Endothelial cell of umbilical vein (primary cell): ENCODE results near the gene THAP10. TPM values are rescaled to one million over a fixed set of nuclear protein-coding genes. Genes with fewer than 3 reads are reported as not detected.

ENCODE experiments used
- BruUV-seq: library from RNA; stranded (reverse); fragments of 400-500 nt; replicated peaks from 2 replicates; lab custom pipeline; 2021; lab: Mats Ljungman, UMichigan
- CTCF ChIA-PET: fragments of 300-600, 350-600 bp; sonication (Branson Sonifier 250); formaldehyde crosslinking; loops from one replicate; lab custom pipeline; 2021; ENCODE audit warnings: antibody characterized with exemption, inconsistent platforms; lab: Charles Lee
- POLR2A ChIA-PET: fragments of 300-600, 350-600 bp; sonication (Branson Sonifier 250); formaldehyde crosslinking; loops from one replicate; lab custom pipeline; 2021; ENCODE audit warnings: antibody characterized with exemption, inconsistent platforms; lab: Charles Lee
- DNase-seq: peaks from one replicate; pipeline ENCODE4 v3.0.0-alpha.2; 2011; ENCODE audit warnings: low read depth, low spot score
- FAIRE-seq: peaks from 2 replicates; lab custom pipeline; 2011; peaks lifted over from hg19 to GRCh38; lab: Jason Lieb, UNC
- H2AFZ ChIP-seq: 2 replicates; pipeline ENCODE4 v1.6.0; 2012; ENCODE audit warnings: low read depth, low read length, control low read depth, inconsistent platforms
- H3K27ac ChIP-seq: 2 replicates; pipeline ENCODE4 v1.5.1; 2011; ENCODE audit warnings: low read depth, mild to moderate bottlenecking, control low read depth, low read length, moderate library complexity; ENCODE audit not compliant: insufficient read depth
- H3K27me3 ChIP-seq, 2 experiments: 2 replicates each; pipeline versions ENCODE4 v1.6.0 to v1.6.1; 2011; ENCODE audit warnings: low read length in 2 of 2, mixed read lengths in 1 of 2; ENCODE audit not compliant: control insufficient read depth in 2 of 2, insufficient read depth in 2 of 2
- H3K36me3 ChIP-seq, 2 experiments: 2 replicates in 1 of 2; 3 replicates in 1 of 2; pipeline ENCODE4 v1.5.1; 2011; ENCODE audit warnings: low read length in 2 of 2, mild to moderate bottlenecking in 1 of 2, moderate library complexity in 1 of 2; ENCODE audit not compliant: control insufficient read depth in 2 of 2, insufficient read depth in 2 of 2; ENCODE audit errors: extremely low read depth in 1 of 2
- H3K4me1 ChIP-seq: 3 replicates; pipeline ENCODE4 v1.5.1; 2011; ENCODE audit warnings: mild to moderate bottlenecking, low read length; ENCODE audit not compliant: control insufficient read depth, insufficient read depth; ENCODE audit errors: extremely low read depth
- H3K4me2 ChIP-seq: 2 replicates; pipeline ENCODE4 v1.6.1; 2011; ENCODE audit warnings: low read length, control low read depth, mixed read lengths; ENCODE audit not compliant: insufficient read depth
- H3K4me3 ChIP-seq, 3 experiments: fragments of 200-600 bp in 1 of 3; sonication (generic), shearing (Covaris generic) in 1 of 3; replicated peaks in 1 of 3; 2 replicates each; pipeline ENCODE4 v1.5.1; 2011 to 2016; ENCODE audit warnings: control low read depth in 3 of 3, low read length in 3 of 3, mild to moderate bottlenecking in 2 of 3, inconsistent platforms in 1 of 3, low read depth in 1 of 3, moderate library complexity in 1 of 3; ENCODE audit not compliant: insufficient read depth in 1 of 3
- H3K79me2 ChIP-seq: 2 replicates; pipeline ENCODE4 v1.6.0; 2012; ENCODE audit warnings: low read length, inconsistent platforms; ENCODE audit not compliant: control insufficient read depth, insufficient read depth
- H3K9ac ChIP-seq: replicated peaks from 2 replicates; pipeline ENCODE3; 2011; ENCODE audit warnings: low read length, control low read depth; ENCODE audit not compliant: insufficient read depth; ENCODE audit errors: extremely low read depth
- H3K9me1 ChIP-seq: replicated peaks from 3 replicates; pipeline ENCODE4 v1.6.0; 2011; ENCODE audit warnings: mild to moderate bottlenecking, low read length; ENCODE audit not compliant: control insufficient read depth, insufficient read depth; ENCODE audit errors: extremely low read depth
- H3K9me3 ChIP-seq: replicated peaks from 2 replicates; pipeline ENCODE4 v1.5.1; 2012; ENCODE audit warnings: low read length, inconsistent platforms; ENCODE audit not compliant: control insufficient read depth, insufficient read depth
- H4K20me1 ChIP-seq: replicated peaks from 2 replicates; pipeline ENCODE3; 2011; ENCODE audit warnings: mild to moderate bottlenecking, low read length; ENCODE audit not compliant: control insufficient read depth, insufficient read depth; ENCODE audit errors: extremely low read depth
- CTCF ChIP-seq, 2 donors: IDR thresholded peaks; 1 replicate in 1 of 2; 2 replicates in 1 of 2; pipeline ENCODE4 v1.5.1; 2011; ENCODE audit warnings: low read length in 2 of 2, mild to moderate bottlenecking in 2 of 2, moderate library complexity in 2 of 2, control low read depth in 1 of 2, inconsistent platforms in 1 of 2, low read depth in 1 of 2; ENCODE audit not compliant: insufficient read depth in 1 of 2; ENCODE audit errors: extremely low read depth in 1 of 2
- EZH2 ChIP-seq: IDR thresholded peaks from 2 replicates; pipeline ENCODE4 v1.6.1; 2012; ENCODE audit warnings: borderline replicate concordance, low read depth, mild to moderate bottlenecking, moderate library complexity, low read length, inconsistent platforms; ENCODE audit not compliant: severe bottlenecking
- FOS ChIP-seq: IDR thresholded peaks from 2 replicates; pipeline ENCODE4 v1.6.1; 2011; ENCODE audit warnings: mild to moderate bottlenecking, low read length, moderate library complexity, borderline replicate concordance; ENCODE audit not compliant: insufficient read depth
- GATA2 ChIP-seq: IDR thresholded peaks from 2 replicates; pipeline ENCODE4 v1.7.0; 2011; ENCODE audit warnings: low read depth, mild to moderate bottlenecking, moderate library complexity, mixed read lengths, low read length; ENCODE audit not compliant: insufficient read length, insufficient read depth
- JUN ChIP-seq: IDR thresholded peaks from 2 replicates; pipeline ENCODE4 v1.6.1; 2011; ENCODE audit warnings: borderline replicate concordance, low read depth; ENCODE audit not compliant: insufficient read length, insufficient read depth
- MAX ChIP-seq: IDR thresholded peaks from 2 replicates; pipeline ENCODE4 v1.6.1; 2011; ENCODE audit not compliant: insufficient read depth, insufficient read length
- MYC ChIP-seq: IDR thresholded peaks from one replicate; pipeline ENCODE4 v1.6.1; 2011; ENCODE audit warnings: mild to moderate bottlenecking, low read depth, low read length
- POLR2A ChIP-seq: IDR thresholded peaks from 2 replicates; pipeline ENCODE4 v1.6.1; 2012; ENCODE audit warnings: low read depth, mild to moderate bottlenecking, control low read depth, low read length
- POLR2AphosphoS5 ChIP-seq: IDR thresholded peaks from 2 replicates; pipeline ENCODE4 v1.6.1; 2012; ENCODE audit warnings: low read depth, mild to moderate bottlenecking, control low read depth, low read length, moderate library complexity; ENCODE audit not compliant: insufficient read depth
- dilution Hi-C: fragments of 300-500 bp; cut with MboI; formaldehyde crosslinking; loops from one replicate; pipeline ENCODE4 v1.15.0; 2019; ENCODE audit warnings: low sequenced_read_pairs; ENCODE audit not compliant: extremely low pct_ligation_motif_present
- intact Hi-C: fragments of 100-400 bp; cut with micrococcal nuclease; formaldehyde crosslinking; loops from one replicate; pipeline ENCODE4 v1.10.0; 2022
- polyA plus RNA-seq, 4 experiments: library from polyadenylated mRNA; depleted of rRNA in 3 of 4; stranded (reverse) in 3 of 4; unstranded in 1 of 4; fragments of >200 nt; gene quantifications; 2 replicates each; pipeline versions ENCODE4 v1.2.1 to v1.2.3, GENCODE V29; 2011 to 2012; ENCODE audit warnings: missing spikeins in 1 of 4
- total RNA-seq: library from RNA; stranded (reverse); gene quantifications from 2 replicates; pipeline ENCODE4 v1.2.3, GENCODE V29; 2021

THAP10 gene
- total and polyA plus RNA-seq, 2 donors (not counting 3 experiments of a cell fraction or from before 2014, with no cell fraction given): 1.7 to 4.0 TPM

- no peak for TF ChIP-seq FOS
- TF ChIP-seq GATA2: no peak
- no peak for TF ChIP-seq JUN
- no peak for TF ChIP-seq POLR2A
- no peak for TF ChIP-seq MYC
- TF ChIP-seq POLR2AphosphoS5: no peak
- no peak for TF ChIP-seq MAX
- TF ChIP-seq CTCF (IDR thresholded peaks at IDR 0.05; ENCODE audit: extremely low read depth in 1 of 2, insufficient read depth in 1 of 2, low read depth in 1 of 2, low read length in 2 of 2): no peak
- TF ChIP-seq EZH2: no peak
- H3K27me3 ChIP-seq: no peaks in the 10 kb centered on the region
- no peak overlapping the region for H3K4me2 ChIP-seq
- no peak overlapping the region for H3K9ac ChIP-seq
- H2AFZ ChIP-seq: no peak overlapping the region
- no peaks in the 10 kb centered on the region for H3K9me1 ChIP-seq
- H3K9me3 ChIP-seq: no peaks in the 10 kb centered on the region
- H3K79me2 ChIP-seq: no peaks in the 10 kb centered on the region
- no peaks in the 10 kb centered on the region for H3K36me3 ChIP-seq
- H4K20me1 ChIP-seq: no peaks in the 10 kb centered on the region
- dilution Hi-C loops (no loop called here), intact Hi-C loops (no loop called here)
- no peak for DNase-seq
- no peak for FAIRE-seq
- ChIA-PET POLR2A (no interaction called here), CTCF (no interaction called here)
- peaks cover 14% of the 10 kb centered on the region for H3K4me1 ChIP-seq
- BruUV-seq: no TSS peak
- no peak overlapping the region for H3K4me3 ChIP-seq
- H3K27ac ChIP-seq: no peak overlapping the region
Measured at GRCh38 chr15:70920981-70921696, 28.9 kb upstream of the THAP10 start.
